Heart right ventricle (tissue), 16 donors: ENCODE results near the gene LIMS1. TPM values are rescaled to one million over a fixed set of nuclear protein-coding genes. Genes with fewer than 3 reads are reported as not detected.
"Not testable (repeated sequence)": the region's sequence is repeated elsewhere in the genome, so short reads cannot be mapped to it uniquely, and the experiment has no call there.

Source experiments
- ATAC-seq, 8 donors: fragments of 200-7000 bp; cut with Tn5 transposase; one replicate each; pipeline ENCODE4 v1.9.1; 2020; ENCODE audit warnings: mild to moderate bottlenecking in 8 of 8, moderate library complexity in 8 of 8, moderate number of reproducible peaks in 1 of 8
- DNase-seq, 2 donors: peaks; one replicate each; pipeline ENCODE4 v3.0.0-alpha.2; 2020
- H3K27ac ChIP-seq, 10 donors: fragments of 200-600 bp; sonication (generic) in 2 of 10; one replicate each; pipeline versions ENCODE4 v1.5.0 to v1.8.0; 2020 to 2022; ENCODE audit warnings: mild to moderate bottlenecking in 3 of 10
- H3K27me3 ChIP-seq, 7 donors: fragments of 200-600 bp; one replicate each; pipeline ENCODE4 v1.8.0; 2021 to 2022; ENCODE audit warnings: mild to moderate bottlenecking in 2 of 7
- H3K36me3 ChIP-seq, 9 donors: fragments of 200-600 bp; sonication (generic) in 1 of 9; one replicate each; pipeline versions ENCODE4 v1.5.0 to v1.8.0; 2020 to 2022; ENCODE audit warnings: mild to moderate bottlenecking in 2 of 9
- H3K4me1 ChIP-seq, 9 donors: fragments of 200-600 bp; sonication (generic) in 1 of 9; one replicate each; pipeline versions ENCODE4 v1.5.0 to v1.8.0; 2020 to 2022; ENCODE audit warnings: mild to moderate bottlenecking in 4 of 9
- H3K4me3 ChIP-seq, 10 donors: fragments of 200-600 bp; sonication (generic) in 2 of 10; one replicate each; pipeline versions ENCODE4 v1.5.0 to v1.8.0; 2020 to 2022; ENCODE audit warnings: mild to moderate bottlenecking in 7 of 10, moderate library complexity in 2 of 10
- H3K9me3 ChIP-seq, 11 donors: fragments of 200-600 bp in 10 of 11; sonication (generic) in 2 of 11; one replicate each; pipeline versions ENCODE4 v1.5.0 to v1.8.0; 2013 to 2022; ENCODE audit warnings: mild to moderate bottlenecking in 2 of 11, control low read depth in 1 of 11, moderate library complexity in 1 of 11
- CTCF ChIP-seq, 9 donors: fragments of 200-600 bp; sonication (generic) in 2 of 9; IDR thresholded peaks; one replicate each; pipeline versions ENCODE4 v1.5.0 to v1.8.0; 2021 to 2022; ENCODE audit warnings: antibody characterized with exemption in 9 of 9, mild to moderate bottlenecking in 5 of 9, moderate library complexity in 1 of 9
- WGBS, 2 donors: extraction: QIAGEN DNeasy Blood & Tissue Kit; methylation state at CpG; one replicate each; pipeline ENCODE4 v1.1.7; 2013; ENCODE audit warnings: inconsistent platforms in 1 of 2; 5-methylcytosine and 5-hydroxymethylcytosine counted together
- intact Hi-C, 10 donors: fragments of 100-400 bp; cut with DNase I; formaldehyde crosslinking; loops; one replicate each; pipeline versions ENCODE4 v1.11.1 to v1.14.2; 2022
- polyA plus RNA-seq, 2 donors: library from polyadenylated mRNA; stranded (reverse); fragments of 200-250 nt; gene quantifications; one replicate each; pipeline ENCODE4 v1.2.3, GENCODE V29; 2013
- total RNA-seq, 10 donors: library from RNA; stranded (reverse); fragmentation: NEBNext Ultra II Directional in 3 of 10; extraction: Animal tissue kit (Norgen Biotek cat#: 25700) in 3 of 10; gene quantifications; one replicate each; pipeline versions ENCODE4 v1.2.1 to v1.2.4, GENCODE V29; 2021 to 2023
- donor health status: Arrhythmogenic right ventricular cardiomyopathy.
- donor health status: ischemic (EF 13 %, LVEDD 7.1; RV severe dilation, severe dysfunction).
- donor health status: healthy with polysubstance abuse.
- donor health status: DM: no; HTN: yes; CAD: no.
- donor health status: DM: no; HTN: no; CAD: no.
- donor health status: ischemic (EF 25% LVEDD 6.9; RV normal size, moderate dysfunction).
- donor health status: ischemic (EF 25% LVEDD 5.7; RV mildly dilated, moderate dysfunction).
- donor health status: healthy.
- donor health status: DM: yes; HTN: yes; CAD: no.
- donor health status: Ischemic cardiomyopathy.
- donor health status: ischemic (EF 35%, LVEDD 5.7; RV mildly dilated, moderate dysfunction).
- donor health status: nonischemic (EF 11% LVEDD 7.7; RV severe dilation, severe dysfunction).
- donor health status: DM: yes; HTN: yes; CAD: no.
- donor health status: PGD.
- donor health status: ischemic (EF 29% LVEDD 5.4; RV normal size, mild dysfunction).
- donor health status: nonischemic (EF 23%, LVEDD 6.1; RV moderate dilation, normal function).

LIMS1 gene
- total and polyA plus RNA-seq, 12 donors = 18.8 to 122 (median 76.2) TPM

DNA sequence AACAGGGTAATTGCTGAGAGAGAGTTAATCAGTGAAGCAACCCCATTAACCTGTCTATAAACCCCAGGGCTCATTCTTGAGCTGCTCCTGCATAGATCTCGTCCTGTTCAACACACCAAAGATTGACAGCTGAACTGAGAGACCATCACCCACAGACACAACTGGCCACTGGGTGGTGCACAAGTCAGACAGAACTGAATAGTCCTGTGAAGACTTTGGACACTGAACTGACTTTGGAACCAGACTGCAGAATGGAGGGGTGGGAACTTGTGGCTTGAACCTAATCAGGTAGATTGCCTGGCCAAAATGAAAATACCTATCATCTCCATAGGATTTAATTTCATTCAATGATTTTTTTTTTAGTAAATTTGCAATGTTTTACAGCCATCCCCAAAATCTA, 155.7 kb downstream of the LIMS1 start:
- peak; percentile 61 to 87 (median 82) for ATAC-seq
- H3K9me3 ChIP-seq, H3K27me3 ChIP-seq, H3K4me3 ChIP-seq, intact Hi-C loops, H3K4me1 ChIP-seq, H3K27ac ChIP-seq, DNase-seq: not testable (repeated sequence)
- peak in 4 of 9 donors; percentile 11 to 37 (median 25) for TF ChIP-seq CTCF (IDR thresholded peaks at IDR 0.05)
- peaks cover 0 to 20% (median 11%) of the 10 kb centered on the region in 9 donors for H3K36me3 ChIP-seq
- WGBS, 2 donors = no CpG with 5 or more reads among the region's 1 CpG

DNA sequence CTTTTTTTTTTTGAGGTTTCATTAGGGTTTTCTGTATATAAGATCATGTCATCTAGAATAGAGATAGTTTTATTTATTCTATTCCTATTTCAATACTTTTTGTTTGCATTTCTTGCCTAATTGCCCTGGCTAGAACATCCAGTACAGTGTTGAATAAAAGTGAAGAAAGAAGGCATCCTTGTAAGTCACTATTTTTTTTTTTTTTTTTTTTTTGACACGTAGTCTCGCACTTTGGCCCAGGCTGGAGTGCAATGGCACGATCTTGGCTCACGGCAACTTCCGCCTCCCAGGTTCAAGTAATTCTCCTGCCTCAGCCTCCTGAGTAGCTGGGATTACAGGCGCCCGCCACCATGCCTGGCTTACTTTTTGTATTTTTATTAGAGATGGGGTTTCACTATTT, 157.2 kb downstream of the LIMS1 start:
- Histone ChIP-seq H3K27me3 (no peaks in the 10 kb centered on the region), H3K36me3 (peaks cover 0 to 6% (median 0%) of the 10 kb centered on the region in 9 donors), H3K4me3 (no peak overlapping the region), H3K27ac (no peak overlapping the region), H3K4me1 (peaks cover 0 to 3% (median 0%) of the 10 kb centered on the region in 9 donors), H3K9me3 (no peaks in the 10 kb centered on the region)
- intact Hi-C loops = no loop called here
- TF ChIP-seq CTCF (IDR thresholded peaks at IDR 0.05) = no peak
- DNase-seq = no peak
- no peak for ATAC-seq
- 96 to 97% methylated on average over 7 of the region's 7 CpGs for WGBS, 2 donors

GRCh38 chr2:108701208-108701607, 166.9 kb downstream of the LIMS1 start:
- peak in 2 of 8 donors; percentile 54 to 84 for ATAC-seq
- Histone ChIP-seq H3K27ac (no peak overlapping the region), H3K4me3 (no peak overlapping the region), H3K36me3 (no peaks in the 10 kb centered on the region), H3K27me3 (no peaks in the 10 kb centered on the region), H3K4me1 (peaks cover 0 to 10% (median 7%) of the 10 kb centered on the region in 9 donors), H3K9me3 (peaks cover 0 to under 1% (median 0%) of the 10 kb centered on the region in 11 donors)
- WGBS, 2 donors = 9 to 12% methylated on average over 3 of the region's 3 CpGs
- intact Hi-C loops = no loop called here
- no peak for TF ChIP-seq CTCF (IDR thresholded peaks at IDR 0.05)
- DNase-seq = no peak

DNA sequence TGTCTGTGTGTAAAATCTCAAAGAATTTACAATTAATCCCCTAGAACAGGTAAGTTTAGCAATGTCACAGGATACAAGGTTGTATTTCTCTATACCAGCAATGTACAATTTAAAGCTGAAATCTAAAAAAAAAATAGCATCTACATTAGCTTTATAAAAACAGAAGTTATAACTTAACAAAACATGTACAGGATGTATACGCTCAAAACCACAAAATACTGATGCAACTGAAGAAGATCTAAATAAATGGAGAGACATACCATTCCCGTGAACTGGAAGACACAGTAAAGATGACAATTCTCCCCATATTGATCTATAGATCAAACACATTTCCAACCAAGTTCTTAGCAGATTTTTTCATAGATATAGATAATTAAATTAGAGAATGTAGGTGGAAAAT, 167.5 kb downstream of the LIMS1 start:
- peaks cover 0 to 6% (median 0%) of the 10 kb centered on the region in 11 donors for H3K9me3 ChIP-seq
- intact Hi-C loops = no loop called here
- H3K27ac ChIP-seq = no peak overlapping the region
- no peaks in the 10 kb centered on the region for H3K27me3 ChIP-seq
- H3K4me1 ChIP-seq = peaks cover 0 to 10% (median 7%) of the 10 kb centered on the region in 9 donors
- no peak overlapping the region for H3K4me3 ChIP-seq
- H3K36me3 ChIP-seq = no peaks in the 10 kb centered on the region
- no peak for TF ChIP-seq CTCF (IDR thresholded peaks at IDR 0.05)
- no peak for DNase-seq
- ATAC-seq = no peak
- WGBS, 2 donors = 88 to 89% methylated on average over 2 of the region's 2 CpGs
